Thymus (tissue), 11 donors: ENCODE data around the gene GABRQ. TPM values are rescaled to one million over a fixed set of nuclear protein-coding genes. Genes with fewer than 3 reads are reported as not detected.

Experiments used
- DNase-seq, 9 donors: peaks; one replicate each; pipeline ENCODE4 v3.0.0-alpha.2; 2013; ENCODE audit warnings: low spot score in 9 of 9, low read depth in 6 of 9, missing footprints in 1 of 9
- H3K27ac ChIP-seq, 2 donors: one replicate each; pipeline ENCODE4 v1.5.1; 2013; ENCODE audit warnings: control low read depth in 1 of 2, low read depth in 1 of 2, low read length in 1 of 2, mild to moderate bottlenecking in 1 of 2, moderate library complexity in 1 of 2
- H3K27me3 ChIP-seq, 2 donors: one replicate each; pipeline ENCODE4 v1.5.1; 2013; ENCODE audit warnings: low read length in 1 of 2; ENCODE audit not compliant: control insufficient read depth in 2 of 2, insufficient read depth in 1 of 2
- H3K36me3 ChIP-seq, 2 donors: one replicate each; pipeline ENCODE4 v1.5.1; 2013; ENCODE audit warnings: low read length in 1 of 2, mild to moderate bottlenecking in 1 of 2, moderate library complexity in 1 of 2; ENCODE audit not compliant: control insufficient read depth in 2 of 2, insufficient read depth in 2 of 2
- H3K4me1 ChIP-seq, 2 donors: one replicate each; pipeline ENCODE4 v1.5.1; 2013; ENCODE audit warnings: low read length in 2 of 2; ENCODE audit not compliant: control insufficient read depth in 2 of 2, insufficient read depth in 2 of 2
- H3K4me3 ChIP-seq, 2 donors: one replicate each; pipeline ENCODE4 v1.5.1; 2013; ENCODE audit warnings: low read length in 2 of 2, control low read depth in 1 of 2, mild to moderate bottlenecking in 1 of 2
- H3K9me3 ChIP-seq, 2 donors: one replicate each; pipeline ENCODE4 v1.5.1; 2013; ENCODE audit warnings: low read length in 1 of 2, mild to moderate bottlenecking in 1 of 2; ENCODE audit not compliant: control insufficient read depth in 2 of 2, insufficient read depth in 1 of 2
- WGBS: extraction: QIAGEN DNeasy Blood & Tissue Kit; methylation state at CpG from one replicate; pipeline ENCODE4 v1.1.7; 2013; 5-methylcytosine and 5-hydroxymethylcytosine counted together
- polyA plus RNA-seq: library from polyadenylated mRNA; stranded (reverse); fragments of 200-250 nt; gene quantifications from one replicate; pipeline ENCODE4 v1.2.3, GENCODE V29; 2013
- total RNA-seq: library from RNA; stranded (reverse); fragments of 120-200 nt; gene quantifications from one replicate; pipeline ENCODE4 v1.2.4, GENCODE V29; 2013
- donor health status: healthy.

GABRQ gene
- total and polyA plus RNA-seq, 2 donors: 0.09 TPM

DNA sequence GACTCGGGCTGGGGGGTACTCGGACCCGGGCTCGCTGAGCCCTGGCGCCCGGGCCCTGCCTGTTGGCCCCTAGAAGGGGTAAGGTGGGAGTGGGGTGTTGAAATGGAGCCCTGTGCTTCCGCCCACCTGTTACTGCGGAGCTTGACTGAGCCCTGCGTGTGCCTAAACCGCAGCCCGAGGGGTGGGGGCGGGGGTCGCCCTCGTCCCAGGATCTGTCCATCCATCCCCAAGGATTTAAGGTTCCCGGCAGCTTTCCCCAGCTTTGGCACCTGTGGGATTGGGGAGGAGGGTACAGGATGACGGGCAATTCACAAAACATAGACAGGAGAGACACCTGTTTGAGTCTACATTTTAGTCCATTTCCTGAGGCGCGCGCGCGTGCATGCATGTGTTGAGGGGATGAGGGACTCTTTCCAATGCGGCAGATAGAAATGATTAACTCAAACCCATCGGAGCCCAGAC, 779 bp downstream of the GABRQ start:
- H3K36me3 ChIP-seq: no peaks in the 10 kb centered on the region
- 9% methylated on average over 23 of the region's 23 CpGs for WGBS
- H3K4me1 ChIP-seq: peaks cover 0 to 3% of the 10 kb centered on the region in 2 donors
- no peak for DNase-seq
- H3K27me3 ChIP-seq: peaks cover 10 to 35% of the 10 kb centered on the region in 2 donors
- H3K27ac ChIP-seq: no peak overlapping the region
- no peaks in the 10 kb centered on the region for H3K9me3 ChIP-seq
- no peak overlapping the region for H3K4me3 ChIP-seq

DNA sequence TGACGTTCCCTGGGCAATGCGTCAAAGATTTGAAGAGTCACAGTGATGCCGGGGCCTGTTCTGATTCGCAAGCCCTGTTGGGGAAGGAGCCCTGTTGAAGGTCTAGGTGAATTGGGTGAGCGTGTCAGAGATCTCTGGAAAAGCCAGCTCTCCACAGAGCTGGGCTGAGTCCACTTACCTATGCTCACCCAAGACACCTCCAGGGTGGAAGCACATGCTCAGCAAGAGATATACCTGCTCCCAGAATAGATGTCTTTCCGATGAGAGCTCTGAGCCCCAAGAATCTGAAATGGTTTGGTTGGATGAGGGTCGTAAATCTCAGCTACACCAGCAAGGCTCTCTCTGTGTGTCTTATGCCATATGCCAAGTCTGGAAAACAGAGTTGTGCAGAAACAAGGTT, 1.7 kb downstream of the GABRQ start:
- no peaks in the 10 kb centered on the region for H3K9me3 ChIP-seq
- H3K4me3 ChIP-seq: no peak overlapping the region
- DNase-seq: no peak
- WGBS: 86% methylated on average over 7 of the region's 7 CpGs
- peaks cover 0 to 3% of the 10 kb centered on the region in 2 donors for H3K4me1 ChIP-seq
- no peak overlapping the region for H3K27ac ChIP-seq
- H3K27me3 ChIP-seq: peaks cover 10 to 35% of the 10 kb centered on the region in 2 donors
- no peaks in the 10 kb centered on the region for H3K36me3 ChIP-seq

DNA sequence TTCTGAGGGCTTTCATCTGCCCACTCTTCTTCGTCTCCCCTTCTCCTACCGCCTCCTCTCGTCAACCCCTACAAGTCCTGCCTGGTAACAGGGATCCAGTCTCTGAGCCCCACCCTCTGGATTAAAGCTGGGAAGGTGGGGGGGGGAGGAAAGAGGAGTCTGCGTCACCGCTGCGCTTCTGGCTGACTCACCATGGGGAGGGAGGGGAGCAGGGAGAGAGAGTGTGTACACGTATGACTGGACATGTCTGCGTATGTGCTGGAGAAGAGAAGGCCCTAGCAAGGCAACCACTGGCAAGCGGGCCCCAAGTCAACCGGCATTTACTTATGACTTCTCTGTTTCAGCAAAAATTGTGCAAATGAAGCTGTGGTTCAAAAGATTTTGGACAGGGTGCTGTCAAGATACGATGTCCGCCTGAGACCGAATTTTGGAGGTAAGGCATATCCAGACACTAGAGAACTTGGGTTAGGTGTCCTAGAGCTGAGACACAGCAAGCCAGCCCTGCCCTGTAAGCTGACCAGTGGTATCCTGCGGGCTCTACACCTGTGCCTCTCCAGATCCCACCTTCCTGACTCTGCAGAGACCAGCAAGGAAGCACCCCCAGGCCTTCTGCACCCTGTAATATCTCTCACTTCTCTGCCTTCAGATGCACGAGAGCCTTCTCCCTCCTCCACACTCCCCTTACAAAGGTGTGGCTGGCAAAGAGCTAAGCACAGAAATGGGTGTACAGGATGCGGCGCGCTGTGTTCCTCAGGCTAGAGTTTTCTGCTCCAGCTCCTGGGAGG, 2.5 kb downstream of the GABRQ start:
- H3K27me3 ChIP-seq: peaks cover 10 to 35% of the 10 kb centered on the region in 2 donors
- H3K27ac ChIP-seq: no peak overlapping the region
- H3K9me3 ChIP-seq: no peaks in the 10 kb centered on the region
- H3K36me3 ChIP-seq: no peaks in the 10 kb centered on the region
- DNase-seq: no peak
- WGBS: 89% methylated on average over 18 of the region's 18 CpGs
- H3K4me3 ChIP-seq: no peak overlapping the region
- peaks cover 0 to 3% of the 10 kb centered on the region in 2 donors for H3K4me1 ChIP-seq

DNA sequence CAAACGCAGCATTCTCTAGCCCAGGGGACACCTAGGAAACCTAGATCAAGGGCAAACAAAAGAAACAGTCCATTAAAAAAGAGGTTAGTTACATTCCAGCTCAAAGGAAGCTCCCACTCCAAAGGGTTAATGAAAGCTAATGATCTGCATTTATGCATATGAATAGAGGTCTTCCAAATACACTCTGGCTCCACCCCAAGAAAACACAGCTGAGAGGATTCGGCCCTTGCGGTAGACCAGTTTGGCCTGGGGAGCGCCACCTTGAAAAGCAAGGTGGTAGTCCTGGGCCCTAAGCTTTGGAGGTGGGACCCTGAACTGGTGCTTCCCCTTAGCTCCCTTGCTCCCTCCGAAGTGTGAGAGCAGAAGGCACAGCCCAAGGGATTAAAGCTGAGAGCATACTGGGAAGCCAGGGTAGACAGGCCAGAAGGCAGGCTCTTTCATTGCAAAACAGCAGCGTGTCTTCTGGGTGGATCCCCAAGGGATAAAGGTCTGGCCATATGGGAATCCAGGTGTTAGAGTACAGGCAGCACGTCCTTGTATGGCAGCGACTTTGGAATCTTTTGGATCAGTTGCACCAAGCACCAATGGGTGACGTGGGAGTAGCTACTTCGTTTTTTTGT, 3.7 kb downstream of the GABRQ start:
- Histone ChIP-seq H3K27ac (no peak overlapping the region), H3K27me3 (peaks cover 10 to 35% of the 10 kb centered on the region in 2 donors), H3K4me1 (peaks cover 0 to 3% of the 10 kb centered on the region in 2 donors), H3K36me3 (no peaks in the 10 kb centered on the region), H3K9me3 (no peaks in the 10 kb centered on the region), H3K4me3 (no peak overlapping the region)
- 70% methylated on average over 10 of the region's 10 CpGs for WGBS
- DNase-seq: no peak

DNA sequence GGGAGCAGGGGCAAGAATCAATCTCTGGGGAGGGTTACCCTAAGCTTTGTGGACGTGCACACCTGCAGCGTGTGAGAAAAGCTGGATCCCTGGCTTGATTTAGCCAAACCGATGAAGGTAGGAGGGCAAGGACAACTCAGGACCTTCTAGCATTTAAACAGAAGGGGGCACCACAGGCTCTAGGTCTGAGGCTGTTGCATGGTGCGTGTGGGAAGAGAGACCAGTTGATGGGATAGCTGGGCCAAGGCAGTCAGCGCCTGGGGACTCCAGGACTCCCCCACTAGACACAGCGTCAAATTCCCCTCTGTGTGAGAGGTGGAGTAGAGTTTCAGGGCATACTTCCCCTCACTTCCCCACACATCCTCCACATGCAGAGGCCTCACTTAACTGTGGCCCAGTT, 4.3 kb downstream of the GABRQ start:
- no peak overlapping the region for H3K4me3 ChIP-seq
- H3K9me3 ChIP-seq: no peaks in the 10 kb centered on the region
- H3K27ac ChIP-seq: no peak overlapping the region
- peaks cover 0 to 3% of the 10 kb centered on the region in 2 donors for H3K4me1 ChIP-seq
- no peaks in the 10 kb centered on the region for H3K36me3 ChIP-seq
- 79% methylated on average over 6 of the region's 6 CpGs for WGBS
- DNase-seq: no peak
- H3K27me3 ChIP-seq: peaks cover 10 to 29% of the 10 kb centered on the region in 2 donors

DNA sequence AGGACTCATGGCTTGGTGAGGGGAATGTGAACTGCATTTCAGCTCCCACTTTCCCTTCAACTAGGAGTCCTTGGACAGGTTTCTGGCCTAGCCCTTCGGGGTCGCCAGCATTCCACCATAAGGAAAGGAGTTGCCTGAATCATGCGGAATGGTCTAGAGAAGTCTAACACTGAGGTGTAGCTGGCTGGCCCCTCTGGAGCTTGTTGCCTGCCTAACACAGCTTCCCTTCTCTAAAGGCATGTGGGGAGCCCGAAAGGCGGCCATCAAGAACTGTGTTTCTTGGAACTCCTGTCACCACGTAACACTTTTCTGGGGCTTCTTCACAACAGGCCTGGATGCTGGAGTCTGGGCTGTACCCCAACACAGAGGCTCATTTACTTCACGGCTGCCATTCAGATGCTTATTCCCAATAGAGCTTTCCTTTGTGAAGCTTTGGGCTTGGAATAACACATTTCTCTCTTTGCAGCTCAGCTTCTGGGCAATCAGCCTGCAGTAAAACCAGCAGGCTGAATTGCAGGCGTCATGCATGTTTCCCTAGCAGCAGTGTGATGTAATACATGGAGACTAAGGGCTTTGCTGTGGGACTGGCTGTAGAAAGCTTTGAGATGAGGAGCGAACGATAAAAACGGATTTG, 5.4 kb downstream of the GABRQ start:
- H3K4me1 ChIP-seq: peaks cover 0 to 2% of the 10 kb centered on the region in 2 donors
- no peak overlapping the region for H3K27ac ChIP-seq
- H3K9me3 ChIP-seq: no peaks in the 10 kb centered on the region
- H3K27me3 ChIP-seq: peaks cover 3 to 19% of the 10 kb centered on the region in 2 donors
- no peak for DNase-seq
- no peak overlapping the region for H3K4me3 ChIP-seq
- 94% methylated on average over 11 of the region's 11 CpGs for WGBS
- no peaks in the 10 kb centered on the region for H3K36me3 ChIP-seq

DNA sequence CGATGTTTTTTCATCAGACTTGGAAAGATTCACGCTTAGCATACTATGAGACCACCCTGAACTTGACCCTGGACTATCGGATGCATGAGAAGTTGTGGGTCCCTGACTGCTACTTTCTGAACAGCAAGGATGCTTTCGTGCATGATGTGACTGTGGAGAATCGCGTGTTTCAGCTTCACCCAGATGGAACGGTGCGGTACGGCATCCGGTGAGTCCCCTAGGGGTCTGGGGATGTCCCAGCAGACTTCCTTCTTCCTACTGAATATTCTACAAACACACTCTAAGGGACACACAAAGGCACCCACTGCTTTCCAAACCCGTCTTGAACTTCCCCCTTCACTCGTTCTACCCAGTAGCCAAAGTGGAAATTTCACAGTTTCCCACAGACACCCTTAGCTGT, 9.3 kb downstream of the GABRQ start:
- Histone ChIP-seq H3K27ac (no peak overlapping the region), H3K9me3 (no peaks in the 10 kb centered on the region), H3K4me1 (no peaks in the 10 kb centered on the region), H3K27me3 (no peaks in the 10 kb centered on the region), H3K4me3 (no peak overlapping the region), H3K36me3 (no peaks in the 10 kb centered on the region)
- DNase-seq: no peak
- WGBS: 90% methylated on average over 12 of the region's 12 CpGs

DNA sequence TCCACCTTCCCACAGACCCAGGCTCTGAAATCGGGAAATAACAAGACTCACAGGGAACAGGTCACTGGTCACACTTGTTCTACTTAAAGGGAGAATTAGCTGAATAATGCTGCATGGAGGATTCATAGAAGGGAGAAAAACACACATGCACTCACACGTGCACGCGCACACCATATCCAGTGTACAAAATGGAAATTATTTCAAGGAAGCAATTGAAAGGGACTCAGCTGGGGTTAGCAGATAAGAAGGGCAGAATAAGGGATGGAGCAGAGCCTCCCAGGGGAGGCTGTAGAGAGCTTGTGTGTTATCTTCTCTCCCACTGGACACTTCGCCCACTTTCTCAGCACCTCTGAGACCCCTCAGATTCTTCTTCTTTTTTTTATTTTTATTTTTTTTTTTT, 10.3 kb downstream of the GABRQ start:
- Histone ChIP-seq H3K27ac (no peak overlapping the region), H3K4me1 (no peaks in the 10 kb centered on the region), H3K36me3 (no peaks in the 10 kb centered on the region), H3K9me3 (no peaks in the 10 kb centered on the region), H3K4me3 (no peak overlapping the region), H3K27me3 (no peaks in the 10 kb centered on the region)
- DNase-seq: no peak
- WGBS: 90% methylated on average over 5 of the region's 5 CpGs

DNA sequence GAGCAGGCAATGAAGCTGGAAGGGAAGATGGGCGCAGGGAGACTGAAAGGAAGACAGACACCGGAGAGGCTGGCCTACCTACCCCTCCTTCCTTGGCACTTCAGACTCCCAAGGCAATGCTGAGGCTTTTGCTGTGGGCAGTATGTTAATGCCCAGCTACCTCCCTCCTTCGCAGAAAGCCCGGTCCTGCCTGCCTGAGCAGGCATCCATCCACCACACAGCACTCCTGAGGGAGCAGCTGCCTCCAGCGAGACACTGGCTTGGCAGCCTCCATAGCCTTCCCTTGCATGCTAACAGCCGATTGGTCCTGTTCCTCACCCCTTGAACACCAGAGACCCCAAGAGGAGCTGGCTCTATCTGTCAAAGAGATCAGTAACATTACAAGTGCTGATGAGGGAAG, 14.4 kb downstream of the GABRQ start:
- Histone ChIP-seq H3K9me3 (no peaks in the 10 kb centered on the region), H3K4me1 (no peaks in the 10 kb centered on the region), H3K4me3 (no peak overlapping the region), H3K27me3 (no peaks in the 10 kb centered on the region), H3K36me3 (no peaks in the 10 kb centered on the region), H3K27ac (no peak overlapping the region)
- no peak for DNase-seq
- 96% methylated on average over 6 of the region's 6 CpGs for WGBS
